LoVo (cell line): ENCODE data around the gene PARD3.

Experiments
- DNase-seq: peaks from one replicate; pipeline ENCODE4 v3.0.0-alpha.2; 2016; ENCODE audit warnings: low spot score

The PARD3 gene

GRCh38 chr10:34492081-34492480 lies 323.0 kb downstream of the PARD3 start:
- no peak for DNase-seq

GRCh38 chr10:34491678-34492077 lies 323.4 kb downstream of the PARD3 start:
- DNase-seq, result no peak

DNA sequence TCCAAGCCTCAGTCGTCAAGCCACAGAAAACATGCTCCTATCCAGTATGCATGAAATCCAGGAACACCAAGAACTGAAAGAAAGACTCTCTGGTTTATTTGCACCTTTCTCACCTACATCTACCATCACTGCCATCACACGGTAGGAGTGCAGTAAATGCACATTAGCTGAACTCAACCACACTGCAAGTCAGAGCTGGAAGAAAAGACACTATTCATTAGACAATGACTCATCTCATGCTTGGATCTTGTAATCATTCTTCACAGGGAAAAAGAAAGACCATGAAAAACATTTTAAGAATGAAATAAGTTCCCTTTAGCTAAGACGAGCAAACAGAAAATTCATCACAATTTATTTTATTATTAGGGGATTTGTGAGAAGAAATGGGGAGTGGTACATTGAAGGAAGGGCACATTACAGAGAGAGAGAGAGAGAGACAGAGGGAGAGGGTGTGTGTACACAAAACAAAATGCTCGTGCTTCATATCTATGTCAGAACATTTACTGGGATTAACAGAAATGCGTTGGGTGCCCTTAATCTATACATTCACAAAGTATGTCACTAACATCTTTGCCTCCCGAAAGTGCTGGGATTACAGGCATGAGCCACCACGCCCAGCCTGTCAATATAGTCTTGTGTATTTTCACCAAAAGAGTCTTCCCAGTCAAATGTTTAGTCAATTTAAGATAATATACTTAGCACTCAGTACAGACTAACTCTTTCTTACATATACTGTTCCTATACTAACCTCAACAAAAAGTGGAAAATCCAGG lies 324.9 kb downstream of the PARD3 start:
- DNase-seq, result no peak

GRCh38 chr10:34489411-34489810 lies 325.7 kb downstream of the PARD3 start:
- no peak for DNase-seq

DNA sequence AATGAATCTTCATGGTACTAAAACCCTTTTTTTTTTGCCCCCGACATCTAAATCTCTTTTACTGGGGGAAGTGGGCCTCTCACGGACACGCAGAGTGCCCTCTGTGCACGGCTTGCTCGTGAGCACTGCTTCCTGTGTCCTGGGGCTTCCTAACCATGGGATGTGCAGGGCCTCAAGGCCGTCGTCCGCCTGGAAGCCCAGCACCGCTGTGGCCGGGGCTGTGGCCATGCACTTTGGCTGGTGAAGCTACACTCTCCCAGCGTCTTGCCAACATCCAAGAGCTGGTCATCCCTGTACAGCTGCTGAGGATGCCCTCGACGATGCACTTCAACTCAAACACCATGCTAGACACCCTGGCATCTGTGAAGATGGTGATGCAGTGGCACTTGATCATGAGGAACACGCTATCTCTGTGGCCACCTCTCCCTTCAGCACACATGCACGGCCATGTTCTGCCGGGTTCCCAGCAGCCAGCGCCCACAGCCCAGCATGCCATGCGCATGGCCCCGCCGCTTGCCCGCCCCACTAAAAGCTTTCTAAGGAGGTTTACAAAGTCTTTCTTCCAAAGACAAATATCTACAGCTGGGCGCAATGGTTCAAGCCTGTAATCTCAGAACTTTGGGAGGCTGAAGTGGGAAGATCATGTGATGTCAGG lies 326.5 kb downstream of the PARD3 start:
- no peak for DNase-seq

DNA sequence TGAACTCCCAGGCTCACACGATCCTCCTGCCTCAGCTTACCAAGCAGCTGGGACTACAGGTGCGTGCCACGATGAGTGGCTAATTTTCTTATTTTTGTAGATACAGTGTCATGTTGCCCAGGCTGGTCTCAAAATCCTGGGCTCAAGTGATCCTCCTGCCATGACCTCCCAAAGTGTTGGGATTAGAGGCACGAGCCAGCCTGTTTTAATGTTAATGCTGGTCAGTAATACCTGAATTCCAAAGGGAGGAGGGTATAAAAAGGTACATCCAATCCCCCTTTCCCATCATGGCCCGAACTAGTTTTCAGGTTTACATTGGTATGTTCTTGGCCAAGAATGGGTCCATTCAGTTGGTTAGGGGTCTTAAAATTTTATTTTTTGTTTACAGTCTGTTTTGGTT lies 329.1 kb downstream of the PARD3 start:
- no peak for DNase-seq

DNA sequence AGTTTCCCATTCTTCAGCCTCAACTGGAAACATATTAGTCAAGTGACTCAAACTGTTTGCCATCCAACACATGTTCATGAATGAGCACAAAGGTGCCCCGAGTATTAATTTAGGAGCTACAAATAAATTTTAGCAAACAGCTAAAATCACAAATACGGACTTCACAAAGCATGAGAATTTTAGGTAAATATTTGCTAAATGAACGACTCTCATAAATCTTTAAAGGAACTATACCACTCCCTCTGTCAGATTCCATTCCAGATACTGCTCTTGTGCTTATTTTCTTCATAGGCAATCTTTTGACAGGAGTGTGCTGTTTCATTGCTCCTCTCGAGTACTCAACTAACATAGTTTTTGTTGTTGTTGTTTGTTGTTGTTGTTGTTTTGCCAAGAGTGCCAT lies 330.9 kb downstream of the PARD3 start:
- no peak for DNase-seq

- DNase-seq, result no peak
Measured at GRCh38 chr10:34480345-34480744, 334.8 kb downstream of the PARD3 start.

DNA sequence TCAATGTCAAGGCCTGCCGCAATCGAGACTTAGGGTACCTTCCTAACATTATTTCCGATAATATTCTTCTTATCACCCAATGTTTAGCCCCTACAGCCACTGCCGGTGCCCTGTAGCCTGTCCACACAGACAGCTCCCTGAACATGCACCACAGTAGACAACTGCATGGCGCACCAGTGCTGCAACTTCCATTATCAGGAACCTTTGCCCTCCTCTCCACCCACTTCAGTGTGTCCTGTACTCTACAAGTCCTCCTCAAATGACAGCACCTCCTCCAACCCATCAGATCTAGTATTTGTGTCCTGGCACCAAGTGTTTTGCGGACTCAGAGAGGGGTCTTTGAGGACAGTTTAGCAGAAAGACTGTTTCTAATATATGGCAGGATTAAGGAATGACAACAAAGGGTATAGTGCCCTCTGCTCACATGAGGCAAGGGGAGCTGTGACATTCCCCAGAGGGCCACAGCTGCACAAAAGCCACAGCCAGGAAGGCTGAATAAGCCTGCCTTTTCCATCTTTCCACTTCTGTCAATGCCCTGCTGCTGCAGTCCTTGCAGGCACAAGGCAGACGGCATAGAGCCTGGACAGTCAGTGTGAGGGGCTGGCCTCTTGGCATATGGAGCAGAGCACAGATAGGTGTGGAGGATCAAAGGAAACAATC lies 335.4 kb downstream of the PARD3 start:
- no peak for DNase-seq

- no peak for DNase-seq
Measured at GRCh38 chr10:34477249-34477648, 337.8 kb downstream of the PARD3 start.

DNA sequence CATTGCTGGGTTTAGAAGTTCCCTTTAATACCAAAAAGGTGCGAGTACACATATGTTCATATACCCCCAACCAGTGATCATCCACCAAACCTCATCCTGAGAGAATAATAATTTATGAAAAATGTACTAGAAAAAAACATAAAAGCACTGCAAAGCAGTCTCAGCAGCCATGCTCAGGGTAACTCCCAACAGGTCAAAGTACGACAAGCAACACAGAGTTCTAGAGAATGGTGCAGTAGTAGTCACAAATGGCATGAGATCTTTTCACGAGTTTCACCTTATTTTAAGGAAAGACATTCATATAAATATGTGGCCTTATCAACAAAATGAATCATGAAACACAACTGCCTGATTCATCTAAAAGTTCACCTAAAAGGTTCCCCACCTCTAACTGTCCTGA lies 338.5 kb downstream of the PARD3 start:
- DNase-seq, result no peak

- no peak for DNase-seq
Measured at GRCh38 chr10:34475786-34476185, 339.3 kb downstream of the PARD3 start.

DNA sequence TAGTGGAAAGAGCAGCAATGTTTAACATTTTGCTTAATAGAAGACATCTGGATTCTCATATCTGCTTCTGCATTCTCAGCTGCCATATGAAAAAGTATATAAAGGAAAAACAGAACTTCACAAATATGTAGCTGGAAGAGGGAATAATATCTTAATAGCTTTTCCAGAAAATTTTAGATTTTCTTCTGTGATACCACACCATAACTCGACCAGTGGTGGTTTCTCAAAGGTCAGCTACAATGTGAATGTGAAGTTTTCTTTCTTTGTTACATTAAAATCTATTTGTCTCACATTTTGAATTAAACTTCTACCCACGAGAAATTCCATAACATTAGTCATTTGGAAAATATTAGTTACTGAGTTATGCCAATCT lies 339.8 kb downstream of the PARD3 start:
- no peak for DNase-seq

GRCh38 chr10:34474555-34475273 lies 340.4 kb downstream of the PARD3 start:
- no peak for DNase-seq

DNA sequence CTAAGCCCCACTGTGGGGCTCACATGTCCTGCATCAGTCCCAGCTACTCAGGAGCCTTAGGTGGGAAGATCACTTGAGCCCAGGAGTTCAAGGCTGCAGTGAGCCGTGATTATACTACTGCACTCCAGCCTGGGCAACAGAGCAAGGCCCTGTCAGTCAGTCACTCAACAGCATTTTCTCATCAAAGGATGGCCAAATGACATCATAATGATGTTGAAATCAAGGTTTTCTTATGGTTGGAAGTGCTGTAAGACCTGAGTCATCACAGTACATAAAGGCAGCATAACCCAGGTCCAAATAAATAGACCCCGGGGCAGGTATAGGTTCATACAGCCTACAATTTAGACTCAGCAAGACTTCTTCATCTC lies 341.1 kb downstream of the PARD3 start:
- no peak for DNase-seq

- DNase-seq, result no peak
Measured at GRCh38 chr10:34473174-34474008, 341.7 kb downstream of the PARD3 start.

GRCh38 chr10:34470307-34470706 lies 344.8 kb downstream of the PARD3 start:
- DNase-seq, result no peak

GRCh38 chr10:34469446-34469845 lies 345.6 kb downstream of the PARD3 start:
- DNase-seq, result no peak

- no peak for DNase-seq
Measured at GRCh38 chr10:34467902-34468301, 347.2 kb downstream of the PARD3 start.

- DNase-seq, result no peak
Measured at GRCh38 chr10:34467364-34467763, 347.7 kb downstream of the PARD3 start.

GRCh38 chr10:34465678-34466077 lies 349.4 kb downstream of the PARD3 start:
- no peak for DNase-seq

DNA sequence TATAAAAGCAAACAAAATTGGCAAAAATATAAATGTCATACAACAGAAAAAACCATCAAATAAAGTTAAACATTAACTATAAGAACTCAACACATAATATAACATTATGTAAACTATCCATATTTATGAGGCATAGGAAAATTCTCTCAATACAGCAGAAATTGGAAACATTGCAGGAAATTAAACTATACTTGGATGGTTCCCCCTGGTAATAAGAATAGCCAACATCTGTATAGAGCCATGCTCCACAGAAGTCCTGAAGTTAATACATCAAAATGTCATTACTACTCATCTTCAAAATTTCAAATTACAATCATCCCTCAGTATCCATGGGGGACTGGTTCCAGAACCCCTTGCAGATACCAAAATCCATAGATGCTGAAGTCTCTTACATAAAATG lies 350.5 kb downstream of the PARD3 start:
- DNase-seq, result no peak
